BJ (cell line): ENCODE data around the gene FRMPD2. TPM values are rescaled to one million over a fixed set of nuclear protein-coding genes. Genes with fewer than 3 reads are reported as not detected.

ENCODE experiments used
- CTCF ChIA-PET: fragments of 350-600 bp; formaldehyde crosslinking; extraction: SDS; loops from one replicate; lab custom pipeline; 2021; ENCODE audit warnings: antibody characterized with exemption, inconsistent platforms; lab: Yijun Ruan, JAX
- POLR2A ChIA-PET: fragments of 300-600 bp; sonication (Branson Sonifier 250); formaldehyde crosslinking; extraction: SDS; loops from one replicate; lab custom pipeline; 2021; ENCODE audit warnings: antibody characterized with exemption; lab: Charles Lee
- DNase-seq: peaks from one replicate; pipeline ENCODE4 v3.0.0-alpha.2; 2011; ENCODE audit warnings: low read depth
- H3K27me3 ChIP-seq: 2 replicates; pipeline ENCODE4 v1.6.0; 2011; ENCODE audit warnings: low read length; ENCODE audit not compliant: control insufficient read depth, insufficient read depth
- H3K36me3 ChIP-seq: 2 replicates; pipeline ENCODE4 v1.5.1; 2011; ENCODE audit warnings: low read length; ENCODE audit not compliant: control insufficient read depth, insufficient read depth
- H3K4me3 ChIP-seq: 2 replicates; pipeline ENCODE4 v1.5.1; 2011; ENCODE audit warnings: low read depth, mild to moderate bottlenecking, control low read depth, low read length
- polyA plus RNA-seq: library from polyadenylated mRNA; depleted of rRNA; stranded (reverse); fragments of >200 nt; gene quantifications from 2 replicates; pipeline ENCODE4 v1.2.3, GENCODE V29; 2011
- TF ChIP-seq, protein P1 (sequence below): IDR thresholded peaks from 2 replicates; pipeline ENCODE4 v1.5.1; 2011; ENCODE audit warnings: low read depth, mild to moderate bottlenecking, control low read depth, inconsistent platforms, low read length, moderate library complexity; ENCODE audit not compliant: insufficient read depth

FRMPD2 gene
- polyA plus RNA-seq, 1 experiment, result not detected

DNA sequence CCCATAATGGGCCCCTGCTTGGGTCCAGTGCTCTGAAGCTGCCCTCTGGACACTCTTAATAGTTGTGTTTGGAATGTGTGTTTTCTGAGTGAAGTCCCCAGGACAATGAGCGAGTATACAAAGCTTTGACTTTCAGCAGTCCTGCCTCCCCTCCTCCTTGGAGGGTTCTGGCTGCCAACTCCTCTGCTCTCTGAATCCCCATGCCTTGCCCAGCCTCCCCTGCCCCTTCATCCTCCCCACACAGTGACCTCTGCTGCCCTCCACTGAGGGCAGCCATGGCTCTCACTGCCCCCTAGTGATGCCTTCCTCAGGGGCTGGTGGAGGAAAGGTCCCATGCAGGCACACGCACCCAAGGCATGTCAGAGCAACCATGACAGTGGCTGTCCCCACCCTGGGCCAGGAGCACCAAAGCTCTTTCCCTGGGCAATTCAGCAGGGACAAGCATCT is 40.9 kb downstream of the FRMPD2 start:
- DNase-seq, result no peak
- CTCF ChIA-PET, result no interaction called here
- no peak overlapping the region for H3K4me3 ChIP-seq
- POLR2A ChIA-PET, result no interaction called here
- H3K36me3 ChIP-seq, result no peaks in the 10 kb centered on the region
- TF ChIP-seq, protein P1, sequence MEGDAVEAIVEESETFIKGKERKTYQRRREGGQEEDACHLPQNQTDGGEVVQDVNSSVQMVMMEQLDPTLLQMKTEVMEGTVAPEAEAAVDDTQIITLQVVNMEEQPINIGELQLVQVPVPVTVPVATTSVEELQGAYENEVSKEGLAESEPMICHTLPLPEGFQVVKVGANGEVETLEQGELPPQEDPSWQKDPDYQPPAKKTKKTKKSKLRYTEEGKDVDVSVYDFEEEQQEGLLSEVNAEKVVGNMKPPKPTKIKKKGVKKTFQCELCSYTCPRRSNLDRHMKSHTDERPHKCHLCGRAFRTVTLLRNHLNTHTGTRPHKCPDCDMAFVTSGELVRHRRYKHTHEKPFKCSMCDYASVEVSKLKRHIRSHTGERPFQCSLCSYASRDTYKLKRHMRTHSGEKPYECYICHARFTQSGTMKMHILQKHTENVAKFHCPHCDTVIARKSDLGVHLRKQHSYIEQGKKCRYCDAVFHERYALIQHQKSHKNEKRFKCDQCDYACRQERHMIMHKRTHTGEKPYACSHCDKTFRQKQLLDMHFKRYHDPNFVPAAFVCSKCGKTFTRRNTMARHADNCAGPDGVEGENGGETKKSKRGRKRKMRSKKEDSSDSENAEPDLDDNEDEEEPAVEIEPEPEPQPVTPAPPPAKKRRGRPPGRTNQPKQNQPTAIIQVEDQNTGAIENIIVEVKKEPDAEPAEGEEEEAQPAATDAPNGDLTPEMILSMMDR, result no peak
- H3K27me3 ChIP-seq, result peaks cover 6% of the 10 kb centered on the region

GRCh38 chr10:48232717-48233447 is 41.6 kb downstream of the FRMPD2 start:
- ChIA-PET POLR2A (no interaction called here), CTCF (no interaction called here)
- Histone ChIP-seq H3K27me3 (peaks cover 5% of the 10 kb centered on the region), H3K4me3 (no peak overlapping the region), H3K36me3 (no peaks in the 10 kb centered on the region)
- TF ChIP-seq, protein P1, result no peak
- no peak for DNase-seq

DNA sequence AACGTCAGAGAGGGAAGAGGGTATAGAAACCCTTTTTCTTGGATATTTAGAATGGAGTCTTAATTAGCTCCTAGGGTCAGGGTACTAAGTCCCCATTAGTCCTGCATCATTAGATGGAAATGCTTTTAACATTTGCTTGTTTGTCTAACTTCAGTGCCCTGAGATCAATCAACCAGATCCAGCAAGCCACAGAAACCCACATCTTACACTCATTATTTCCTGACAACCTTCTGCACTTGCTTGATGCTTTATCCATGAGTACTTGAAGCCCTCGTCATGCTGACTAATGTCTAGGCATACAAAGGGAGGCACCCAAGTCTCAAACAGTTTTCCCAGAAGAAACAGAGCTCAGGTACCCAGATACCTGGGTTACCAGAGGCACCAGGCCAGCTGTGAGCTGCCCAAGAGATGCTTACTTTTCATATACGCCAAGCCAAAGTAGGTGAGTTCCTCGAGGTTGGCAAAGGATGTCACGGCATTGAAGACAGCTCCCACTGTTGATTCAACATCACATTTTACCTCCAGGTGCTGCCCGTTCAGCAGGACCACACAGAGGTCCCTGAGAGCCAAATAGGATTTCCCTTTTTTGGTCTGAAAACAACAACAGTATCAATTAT is 42.7 kb downstream of the FRMPD2 start:
- H3K4me3 ChIP-seq, result no peak overlapping the region
- no peak for DNase-seq
- ChIA-PET POLR2A (no interaction called here), CTCF (no interaction called here)
- H3K27me3 ChIP-seq, result peaks cover 7% of the 10 kb centered on the region
- H3K36me3 ChIP-seq, result no peaks in the 10 kb centered on the region
- TF ChIP-seq, protein P1, result no peak

- CTCF ChIA-PET, result no interaction called here
- TF ChIP-seq, protein P1, result no peak
- Histone ChIP-seq H3K27me3 (peaks cover 7% of the 10 kb centered on the region), H3K36me3 (no peaks in the 10 kb centered on the region), H3K4me3 (no peak overlapping the region)
- POLR2A ChIA-PET, result no interaction called here
- DNase-seq, result no peak
Observed at GRCh38 chr10:48231178-48231577, 43.3 kb downstream of the FRMPD2 start.

DNA sequence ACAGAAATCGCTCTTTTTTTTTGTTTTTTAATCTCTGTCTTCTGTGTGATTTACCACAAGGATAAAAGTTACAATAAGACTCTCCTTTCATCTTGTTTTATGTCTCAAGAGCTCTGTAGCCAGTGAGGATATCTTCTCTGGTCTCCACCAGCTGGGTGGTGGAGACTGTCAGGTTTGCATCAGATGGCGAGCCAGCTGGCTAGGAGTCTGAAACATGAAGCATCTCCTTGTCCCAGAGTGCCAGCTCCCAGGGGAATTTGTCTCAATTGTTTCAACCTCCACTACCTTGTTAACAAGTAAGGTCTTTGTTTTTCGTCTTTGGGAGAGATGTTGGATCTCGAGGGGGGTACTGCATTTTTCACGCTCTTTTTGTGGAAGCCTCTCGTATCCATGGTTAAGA is 47.3 kb downstream of the FRMPD2 start:
- H3K4me3 ChIP-seq, result no peak overlapping the region
- TF ChIP-seq, protein P1, result no peak
- ChIA-PET CTCF (no interaction called here), POLR2A (no interaction called here)
- H3K27me3 ChIP-seq, result peaks cover 2% of the 10 kb centered on the region
- H3K36me3 ChIP-seq, result no peaks in the 10 kb centered on the region
- no peak for DNase-seq
